Cardiac muscle cell (in vitro differentiated cells and primary cell): ENCODE data around the gene DGKB. TPM values are rescaled to one million over a fixed set of nuclear protein-coding genes. Genes with fewer than 3 reads are reported as not detected.

Experiments
- DNase-seq, 2 donors: peaks; one replicate each; pipeline versions ENCODE4 v3.0.0 to v3.0.0-alpha.2; 2010 to 2017; ENCODE audit warnings: low read depth in 1 of 2, low spot score in 1 of 2
- H3K27ac ChIP-seq: fragments of 200-600 bp; sonication (generic); 2 replicates; pipeline ENCODE4 v1.5.1; 2016
- H3K27me3 ChIP-seq: fragments of 200-600 bp; sonication (generic); 2 replicates; pipeline ENCODE4 v1.6.0; 2016; ENCODE audit warnings: control low read depth
- H3K36me3 ChIP-seq: fragments of 200-600 bp; sonication (generic); 2 replicates; pipeline ENCODE4 v1.5.1; 2016; ENCODE audit warnings: control low read depth
- H3K4me1 ChIP-seq: fragments of 200-600 bp; sonication (generic); 2 replicates; pipeline ENCODE4 v1.8.1; 2017; ENCODE audit warnings: low read depth, mild to moderate bottlenecking, mixed run types
- H3K4me3 ChIP-seq: fragments of 200-600 bp; sonication (generic); 2 replicates; pipeline ENCODE4 v1.5.1; 2016; ENCODE audit warnings: mild to moderate bottlenecking
- H3K9me3 ChIP-seq: fragments of 200-600 bp; sonication (generic); 2 replicates; pipeline ENCODE4 v1.5.1; 2017; ENCODE audit warnings: low read depth, mild to moderate bottlenecking, control low read depth
- polyA plus RNA-seq: library from polyadenylated mRNA; unstranded; fragments of >200 nt; fragmentation: Nextera tagmentation; extraction: Ambion mirVana; gene quantifications from 2 replicates; pipeline ENCODE4 v1.2.1, GENCODE V29; 2016
- total RNA-seq: library from RNA; depleted of rRNA; stranded (reverse); fragments of >200 nt; gene quantifications from 2 replicates; pipeline ENCODE4 v1.2.3, GENCODE V29; 2016
- TF ChIP-seq, protein P1 (sequence below): IDR thresholded peaks from 2 replicates; pipeline ENCODE4 v1.5.1; 2012; ENCODE audit warnings: low read depth, mild to moderate bottlenecking, low read length

The DGKB gene
- total and polyA plus RNA-seq, 2 experiments from 2014 or later = 0.07 to 0.86 TPM

GRCh38 chr7:14236834-14237233 lies 665.7 kb downstream of the DGKB start:
- no peaks in the 10 kb centered on the region for H3K9me3 ChIP-seq
- peaks cover 4% of the 10 kb centered on the region for H3K4me1 ChIP-seq
- no peak overlapping the region for H3K27ac ChIP-seq
- no peak for DNase-seq
- no peaks in the 10 kb centered on the region for H3K27me3 ChIP-seq
- H3K4me3 ChIP-seq = no peak overlapping the region
- H3K36me3 ChIP-seq = no peaks in the 10 kb centered on the region
- TF ChIP-seq, protein P1, sequence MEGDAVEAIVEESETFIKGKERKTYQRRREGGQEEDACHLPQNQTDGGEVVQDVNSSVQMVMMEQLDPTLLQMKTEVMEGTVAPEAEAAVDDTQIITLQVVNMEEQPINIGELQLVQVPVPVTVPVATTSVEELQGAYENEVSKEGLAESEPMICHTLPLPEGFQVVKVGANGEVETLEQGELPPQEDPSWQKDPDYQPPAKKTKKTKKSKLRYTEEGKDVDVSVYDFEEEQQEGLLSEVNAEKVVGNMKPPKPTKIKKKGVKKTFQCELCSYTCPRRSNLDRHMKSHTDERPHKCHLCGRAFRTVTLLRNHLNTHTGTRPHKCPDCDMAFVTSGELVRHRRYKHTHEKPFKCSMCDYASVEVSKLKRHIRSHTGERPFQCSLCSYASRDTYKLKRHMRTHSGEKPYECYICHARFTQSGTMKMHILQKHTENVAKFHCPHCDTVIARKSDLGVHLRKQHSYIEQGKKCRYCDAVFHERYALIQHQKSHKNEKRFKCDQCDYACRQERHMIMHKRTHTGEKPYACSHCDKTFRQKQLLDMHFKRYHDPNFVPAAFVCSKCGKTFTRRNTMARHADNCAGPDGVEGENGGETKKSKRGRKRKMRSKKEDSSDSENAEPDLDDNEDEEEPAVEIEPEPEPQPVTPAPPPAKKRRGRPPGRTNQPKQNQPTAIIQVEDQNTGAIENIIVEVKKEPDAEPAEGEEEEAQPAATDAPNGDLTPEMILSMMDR = no peak

- TF ChIP-seq, protein P1 = no peak
These were observed 667.5 kb downstream of the DGKB start for GRCh38 chr7:14235056-14235455.

GRCh38 chr7:14233868-14234369 lies 668.6 kb downstream of the DGKB start:
- Histone ChIP-seq H3K9me3 (no peaks in the 10 kb centered on the region), H3K36me3 (no peaks in the 10 kb centered on the region), H3K4me1 (peaks cover 4% of the 10 kb centered on the region), H3K27ac (no peak overlapping the region), H3K27me3 (no peaks in the 10 kb centered on the region), H3K4me3 (no peak overlapping the region)
- DNase-seq = no peak
- TF ChIP-seq, protein P1 = no peak

More at GRCh38 chr7:14235056-14235455, 667.5 kb downstream of the DGKB start:
- no peaks in the 10 kb centered on the region for H3K36me3 ChIP-seq
- H3K27me3 ChIP-seq = no peaks in the 10 kb centered on the region
- H3K4me3 ChIP-seq = no peak overlapping the region
- H3K27ac ChIP-seq = no peak overlapping the region
- no peak for DNase-seq
- peaks cover 4% of the 10 kb centered on the region for H3K4me1 ChIP-seq
- no peaks in the 10 kb centered on the region for H3K9me3 ChIP-seq

DNA sequence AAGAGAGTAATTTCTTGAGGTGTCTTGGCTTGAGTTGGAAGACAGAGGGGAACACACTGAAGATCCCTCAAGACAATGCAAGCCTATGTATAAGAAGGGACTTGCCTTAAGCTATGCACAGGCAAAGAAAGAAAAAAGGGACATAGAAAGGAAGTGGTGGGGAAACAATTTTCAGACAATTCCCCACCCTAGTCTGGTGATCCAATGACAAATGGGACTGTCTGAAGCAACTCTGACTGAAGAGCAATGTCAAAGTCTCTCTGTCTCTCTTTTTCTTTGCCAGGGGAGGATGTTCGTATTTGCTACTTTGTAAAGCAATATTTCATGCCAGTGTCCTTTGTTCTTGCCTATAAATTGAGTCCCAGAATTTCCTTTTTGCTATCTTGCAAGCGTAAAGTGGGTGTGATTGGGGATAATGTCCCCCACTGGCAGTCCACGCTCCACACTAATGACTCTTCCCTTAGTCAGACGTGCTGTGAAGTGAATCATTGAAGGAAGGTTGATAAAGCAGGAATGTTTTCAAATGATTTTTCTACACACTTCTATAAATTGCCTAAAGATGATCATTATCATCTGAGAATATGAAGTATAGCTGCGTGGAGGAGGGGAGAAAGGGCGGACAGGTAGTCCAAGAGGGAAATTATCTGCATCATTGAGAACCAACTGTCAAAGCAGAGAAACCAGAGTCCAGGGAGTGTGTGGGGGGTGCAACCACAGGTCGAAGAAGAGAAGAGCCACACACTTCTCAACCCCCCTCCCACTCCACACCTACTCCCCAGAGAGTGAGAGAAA lies 669.3 kb downstream of the DGKB start:
- Histone ChIP-seq H3K4me3 (no peak overlapping the region), H3K27me3 (no peaks in the 10 kb centered on the region), H3K36me3 (no peaks in the 10 kb centered on the region), H3K4me1 (peaks cover 4% of the 10 kb centered on the region), H3K27ac (no peak overlapping the region), H3K9me3 (no peaks in the 10 kb centered on the region)
- TF ChIP-seq, protein P1 = no peak
- peak in 1 of 2 donors; percentile 21 for DNase-seq

- Histone ChIP-seq H3K27me3 (no peaks in the 10 kb centered on the region), H3K27ac (no peak overlapping the region), H3K9me3 (no peaks in the 10 kb centered on the region), H3K4me3 (no peak overlapping the region), H3K36me3 (no peaks in the 10 kb centered on the region), H3K4me1 (peaks cover 4% of the 10 kb centered on the region)
- no peak for DNase-seq
- TF ChIP-seq, protein P1 = no peak
These were observed 673.5 kb downstream of the DGKB start for GRCh38 chr7:14229047-14229446.
